Urinary bladder (tissue), 4 donors: ENCODE measurements around the gene PSENEN. TPM values are rescaled to one million over a fixed set of nuclear protein-coding genes. Genes with fewer than 3 reads are reported as not detected.
"Not testable (repeated sequence)": the region's sequence is repeated elsewhere in the genome, so short reads cannot be mapped to it uniquely, and the experiment has no call there.

Experiments
- DNase-seq: peaks from one replicate; pipeline ENCODE4 v3.0.0-alpha.2; 2015; ENCODE audit errors: extremely low spot score
- H3K27ac ChIP-seq: one replicate; pipeline ENCODE4 v1.5.1; 2013; ENCODE audit warnings: low read depth, mild to moderate bottlenecking, moderate library complexity
- H3K36me3 ChIP-seq: one replicate; pipeline ENCODE4 v1.6.1; 2013; ENCODE audit warnings: mild to moderate bottlenecking, moderate library complexity; ENCODE audit not compliant: insufficient read depth
- H3K4me1 ChIP-seq: one replicate; pipeline ENCODE4 v1.6.1; 2013; ENCODE audit warnings: mild to moderate bottlenecking, moderate library complexity; ENCODE audit not compliant: insufficient read depth
- H3K4me3 ChIP-seq: one replicate; pipeline ENCODE4 v1.5.1; 2013; ENCODE audit warnings: low read depth, low read length
- WGBS: extraction: QIAGEN DNeasy Blood & Tissue Kit; methylation state at CpG from one replicate; pipeline ENCODE4 v1.1.7; 2013; 5-methylcytosine and 5-hydroxymethylcytosine counted together
- polyA plus RNA-seq: library from polyadenylated mRNA; stranded (reverse); fragments of 200-250 nt; gene quantifications from one replicate; pipeline ENCODE4 v1.2.3, GENCODE V29; 2013
- total RNA-seq: library from RNA; depleted of rRNA; stranded (reverse); fragments of >200 nt; gene quantifications from one replicate; pipeline ENCODE4 v1.2.3, GENCODE V29; 2014
- donor health status: healthy with polysubstance abuse.
- donor health status: healthy.

Gene PSENEN
- total and polyA plus RNA-seq, 2 donors = 13.7 to 49.2 TPM

DNA sequence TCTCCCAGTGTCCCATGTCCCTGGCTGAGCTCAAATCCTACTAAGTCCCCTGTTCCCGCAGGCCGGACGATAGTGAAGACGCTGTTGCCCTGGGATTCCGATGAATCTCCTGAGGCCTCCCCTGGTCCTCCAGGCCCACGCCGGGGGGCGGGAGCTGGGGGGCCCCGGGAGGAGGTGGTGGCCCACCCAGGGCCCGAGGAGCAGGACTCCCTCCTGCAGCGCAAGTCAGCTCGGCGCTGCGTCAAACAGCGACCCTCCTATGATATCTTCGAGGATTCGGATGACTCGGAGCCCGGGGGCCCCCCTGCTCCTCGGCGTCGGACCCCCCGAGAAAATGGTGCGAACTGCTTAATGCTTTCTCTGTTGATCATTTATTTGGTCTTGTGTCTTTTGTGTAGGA is 21.8 kb upstream of the PSENEN start:
- Histone ChIP-seq H3K36me3 (peaks cover 12% of the 10 kb centered on the region), H3K27ac (no peak overlapping the region), H3K4me3 (no peak overlapping the region), H3K4me1 (no peaks in the 10 kb centered on the region)
- 95% methylated on average over 24 of the region's 24 CpGs for WGBS
- no peak for DNase-seq

DNA sequence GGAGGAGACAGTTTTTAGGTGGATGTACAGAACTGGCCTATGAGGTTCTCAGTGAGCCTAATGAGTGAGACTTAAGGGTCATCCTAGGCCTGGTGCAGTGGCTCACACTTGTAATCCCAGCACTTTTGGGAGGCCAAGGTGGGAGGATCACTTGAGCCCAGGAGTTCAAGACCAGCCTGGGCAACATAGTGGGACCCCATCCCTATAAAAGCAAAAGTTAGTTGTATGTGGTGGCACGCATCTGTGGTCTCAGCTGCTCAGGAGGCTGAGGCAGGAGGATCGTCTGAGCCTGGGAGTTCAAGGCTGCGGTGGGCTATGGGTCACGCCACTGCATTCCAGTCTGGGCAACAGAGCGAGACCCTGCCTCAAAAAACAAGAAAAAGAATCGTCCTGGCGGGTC is 21.3 kb upstream of the PSENEN start:
- DNase-seq, H3K4me3 ChIP-seq, H3K4me1 ChIP-seq, H3K27ac ChIP-seq: not testable (repeated sequence)
- WGBS = 96% methylated on average over 7 of the region's 7 CpGs
- peaks cover 15% of the 10 kb centered on the region for H3K36me3 ChIP-seq

- no peak for DNase-seq
- H3K4me3 ChIP-seq = no peak overlapping the region
- WGBS = 95% methylated on average over 12 of the region's 12 CpGs
- no peaks in the 10 kb centered on the region for H3K4me1 ChIP-seq
- no peak overlapping the region for H3K27ac ChIP-seq
- H3K36me3 ChIP-seq = peaks cover 15% of the 10 kb centered on the region
These were observed 20.9 kb upstream of the PSENEN start for GRCh38 chr19:35724560-35724959.

GRCh38 chr19:35725216-35725861 is 20.1 kb upstream of the PSENEN start:
- DNase-seq = no peak
- Histone ChIP-seq H3K27ac (no peak overlapping the region), H3K4me3 (no peak overlapping the region), H3K4me1 (no peaks in the 10 kb centered on the region), H3K36me3 (peaks cover 18% of the 10 kb centered on the region)
- WGBS = 94% methylated on average over 23 of the region's 23 CpGs

DNA sequence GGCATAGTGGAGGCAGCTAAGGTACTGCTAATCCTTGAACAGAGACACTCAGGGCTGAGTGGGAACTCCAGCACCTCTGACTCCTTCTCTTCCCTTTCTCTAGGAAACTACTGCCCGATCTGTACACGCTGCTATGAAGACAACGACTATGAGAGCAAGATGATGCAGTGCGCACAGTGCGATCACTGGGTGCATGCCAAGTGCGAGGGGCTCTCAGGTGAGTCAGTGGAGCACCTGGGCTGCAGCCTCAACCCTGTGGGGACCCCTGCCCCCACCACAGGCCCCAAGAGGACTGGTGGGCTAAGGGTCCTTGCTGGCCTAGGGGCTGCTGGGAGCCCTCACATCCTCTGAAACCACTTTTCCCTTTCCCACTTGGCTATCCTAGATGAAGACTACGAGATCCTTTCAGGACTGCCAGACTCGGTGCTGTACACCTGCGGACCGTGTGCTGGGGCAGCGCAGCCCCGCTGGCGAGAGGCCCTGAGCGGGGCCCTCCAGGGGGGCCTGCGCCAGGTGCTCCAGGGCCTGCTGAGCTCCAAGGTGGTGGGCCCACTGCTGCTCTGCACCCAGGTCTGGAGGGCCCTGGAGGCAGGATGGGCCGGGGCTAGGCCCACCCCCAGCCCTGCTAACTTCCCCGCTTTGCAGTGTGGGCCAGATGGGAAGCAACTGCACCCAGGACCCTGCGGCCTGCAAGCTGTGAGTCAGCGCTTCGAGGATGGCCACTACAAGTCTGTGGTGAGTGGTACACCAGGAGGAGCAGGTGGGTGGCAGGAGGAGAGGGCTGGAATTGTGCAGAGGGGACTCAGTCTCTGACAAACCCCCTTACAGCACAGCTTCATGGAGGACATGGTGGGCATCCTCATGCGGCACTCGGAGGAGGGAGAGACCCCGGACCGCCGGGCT is 18.1 kb upstream of the PSENEN start:
- Histone ChIP-seq H3K27ac (no peak overlapping the region), H3K4me3 (no peak overlapping the region), H3K36me3 (peaks cover 23% of the 10 kb centered on the region), H3K4me1 (no peaks in the 10 kb centered on the region)
- no peak for DNase-seq
- 95% methylated on average over 25 of the region's 25 CpGs for WGBS

- no peak for DNase-seq
- WGBS = 91% methylated on average over 19 of the region's 19 CpGs
- Histone ChIP-seq H3K4me3 (no peak overlapping the region), H3K36me3 (peaks cover 23% of the 10 kb centered on the region), H3K27ac (no peak overlapping the region), H3K4me1 (no peaks in the 10 kb centered on the region)
These were observed 17.3 kb upstream of the PSENEN start for GRCh38 chr19:35727956-35728706.

DNA sequence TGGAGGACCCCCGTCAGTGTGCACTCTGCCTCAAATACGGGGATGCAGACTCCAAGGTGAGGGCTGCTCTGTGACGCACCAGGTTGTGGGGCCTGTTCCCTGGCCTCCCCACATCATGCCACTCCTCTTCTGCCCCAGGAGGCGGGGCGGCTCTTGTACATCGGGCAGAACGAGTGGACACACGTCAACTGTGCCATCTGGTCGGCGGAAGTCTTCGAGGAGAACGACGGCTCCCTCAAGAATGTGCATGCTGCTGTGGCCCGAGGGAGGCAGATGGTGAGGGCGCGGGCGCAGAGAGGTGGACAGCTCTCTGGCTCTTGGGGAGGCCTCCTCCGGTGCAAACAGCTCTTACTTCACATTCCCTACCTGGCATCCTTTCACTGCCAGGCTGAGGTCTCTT is 16.4 kb upstream of the PSENEN start:
- Histone ChIP-seq H3K27ac (no peak overlapping the region), H3K36me3 (peaks cover 20% of the 10 kb centered on the region), H3K4me3 (no peak overlapping the region), H3K4me1 (no peaks in the 10 kb centered on the region)
- WGBS = 89% methylated on average over 18 of the region's 18 CpGs
- DNase-seq = no peak

DNA sequence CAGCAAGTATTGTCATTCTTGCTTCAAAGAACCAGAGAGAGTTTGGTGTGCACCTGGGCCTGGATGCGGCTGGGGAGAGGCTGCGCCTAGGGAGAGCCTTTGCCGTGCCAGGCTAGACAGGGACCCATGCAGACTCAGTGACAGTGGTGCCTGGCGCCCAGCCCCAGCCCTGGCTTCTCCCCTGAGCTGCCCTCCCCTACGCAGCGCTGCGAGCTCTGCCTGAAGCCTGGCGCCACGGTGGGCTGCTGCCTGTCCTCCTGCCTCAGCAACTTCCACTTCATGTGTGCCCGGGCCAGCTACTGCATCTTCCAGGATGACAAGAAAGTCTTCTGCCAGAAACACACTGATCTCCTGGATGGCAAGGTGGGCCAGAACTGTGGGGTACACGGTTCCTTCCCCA is 15.7 kb upstream of the PSENEN start:
- WGBS = 94% methylated on average over 11 of the region's 11 CpGs
- DNase-seq = no peak
- H3K4me3 ChIP-seq = no peak overlapping the region
- H3K4me1 ChIP-seq = no peaks in the 10 kb centered on the region
- H3K36me3 ChIP-seq = peaks cover 17% of the 10 kb centered on the region
- no peak overlapping the region for H3K27ac ChIP-seq

DNA sequence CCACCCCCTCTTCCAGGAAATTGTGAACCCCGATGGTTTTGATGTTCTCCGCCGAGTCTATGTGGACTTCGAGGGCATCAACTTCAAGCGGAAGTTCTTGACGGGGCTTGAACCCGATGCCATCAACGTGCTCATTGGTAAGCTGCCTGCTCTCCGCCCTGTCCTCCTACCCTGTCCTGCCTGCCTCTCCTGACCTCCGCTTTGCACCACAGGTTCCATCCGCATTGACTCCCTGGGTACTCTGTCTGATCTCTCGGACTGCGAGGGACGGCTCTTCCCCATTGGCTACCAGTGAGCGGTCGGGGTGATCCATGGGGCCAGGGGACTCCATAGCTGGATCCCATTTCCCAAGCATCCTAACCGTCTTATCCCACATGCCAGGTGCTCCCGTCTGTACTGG is 15.1 kb upstream of the PSENEN start:
- WGBS = 93% methylated on average over 18 of the region's 18 CpGs
- Histone ChIP-seq H3K4me1 (no peaks in the 10 kb centered on the region), H3K27ac (no peak overlapping the region), H3K4me3 (no peak overlapping the region), H3K36me3 (peaks cover 17% of the 10 kb centered on the region)
- no peak for DNase-seq

GRCh38 chr19:35731353-35731752 is 14.1 kb upstream of the PSENEN start:
- peaks cover 17% of the 10 kb centered on the region for H3K36me3 ChIP-seq
- DNase-seq = no peak
- no peak overlapping the region for H3K4me3 ChIP-seq
- H3K27ac ChIP-seq = no peak overlapping the region
- WGBS = 85% methylated on average over 9 of the region's 9 CpGs
- H3K4me1 ChIP-seq = no peaks in the 10 kb centered on the region

GRCh38 chr19:35731779-35732405 is 13.6 kb upstream of the PSENEN start:
- Histone ChIP-seq H3K4me1 (no peaks in the 10 kb centered on the region), H3K36me3 (peaks cover 18% of the 10 kb centered on the region), H3K4me3 (no peak overlapping the region), H3K27ac (no peak overlapping the region)
- no peak for DNase-seq
- WGBS = 85% methylated on average over 21 of the region's 21 CpGs

DNA sequence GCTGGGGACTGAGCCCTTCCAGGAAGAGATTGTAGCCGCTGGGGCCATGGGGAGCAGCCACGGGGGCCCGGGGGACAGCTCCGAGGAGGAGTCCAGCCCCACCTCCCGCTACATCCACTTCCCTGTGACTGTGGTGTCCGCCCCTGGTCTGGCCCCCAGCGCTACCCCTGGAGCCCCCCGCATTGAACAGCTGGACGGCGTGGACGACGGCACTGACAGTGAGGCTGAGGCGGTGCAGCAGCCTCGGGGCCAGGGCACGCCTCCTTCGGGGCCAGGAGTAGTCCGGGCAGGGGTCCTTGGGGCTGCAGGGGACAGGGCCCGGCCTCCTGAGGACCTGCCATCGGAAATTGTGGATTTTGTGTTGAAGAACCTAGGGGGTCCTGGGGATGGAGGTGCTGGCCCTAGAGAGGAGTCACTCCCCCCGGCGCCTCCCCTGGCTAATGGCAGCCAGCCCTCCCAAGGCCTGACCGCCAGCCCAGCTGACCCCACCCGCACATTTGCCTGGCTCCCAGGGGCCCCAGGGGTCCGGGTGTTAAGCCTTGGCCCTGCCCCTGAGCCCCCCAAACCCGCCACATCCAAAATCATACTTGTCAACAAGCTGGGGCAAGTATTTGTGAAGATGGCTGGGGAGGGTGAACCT is 12.8 kb upstream of the PSENEN start:
- no peaks in the 10 kb centered on the region for H3K4me1 ChIP-seq
- H3K36me3 ChIP-seq = peaks cover 16% of the 10 kb centered on the region
- no peak overlapping the region for H3K27ac ChIP-seq
- no peak overlapping the region for H3K4me3 ChIP-seq
- 79% methylated on average over 25 of the region's 25 CpGs for WGBS
- no peak for DNase-seq
